ENCODE measurements around the gene OR7A10. TPM values are rescaled to one million over a fixed set of nuclear protein-coding genes. Genes with fewer than 3 reads are reported as not detected.

The OR7A10 gene
- total RNA-seq, 4 donors from 2014 or later: not detected

- TF ChIP-seq POLR2A (IDR thresholded peaks at IDR 0.05): no peak
- no peak for TF ChIP-seq POLR2AphosphoS5 (IDR thresholded peaks at IDR 0.05)
- TF ChIP-seq CTCF (IDR thresholded peaks at IDR 0.05): no peak
- TF ChIP-seq EP300 (IDR thresholded peaks at IDR 0.05): no peak
- 51 to 56% methylated on average over 3 of the region's 3 CpGs for WGBS, 2 donors (ENCODE audit: low coverage in 1 of 2)
- H3K4me3 ChIP-seq: no peak overlapping the region
Observed at GRCh38 chr19:14817052-14817451, 31.7 kb downstream of the OR7A10 start.

GRCh38 chr19:14814982-14815652, 33.6 kb downstream of the OR7A10 start:
- H3K27me3 ChIP-seq: no peaks in the 10 kb centered on the region
- H3K9me3 ChIP-seq: no peaks in the 10 kb centered on the region
- H3K36me3 ChIP-seq: no peaks in the 10 kb centered on the region
- TF ChIP-seq POLR2AphosphoS5 (IDR thresholded peaks at IDR 0.05) (no peak), EP300 (IDR thresholded peaks at IDR 0.05) (no peak), POLR2A (IDR thresholded peaks at IDR 0.05) (no peak), CTCF (IDR thresholded peaks at IDR 0.05) (no peak)
- WGBS, 2 donors (ENCODE audit: low coverage in 1 of 2): 39 to 57% methylated on average over 2 of the region's 2 CpGs
- no peak overlapping the region for H3K27ac ChIP-seq
- H3K4me3 ChIP-seq: no peak overlapping the region
- no peak for ATAC-seq
- no peaks in the 10 kb centered on the region for H3K4me1 ChIP-seq

More at GRCh38 chr19:14817052-14817451, 31.7 kb downstream of the OR7A10 start:
- no peak overlapping the region for H3K27ac ChIP-seq
- H3K9me3 ChIP-seq: no peaks in the 10 kb centered on the region
- H3K4me1 ChIP-seq: no peaks in the 10 kb centered on the region
- ATAC-seq: no peak
- no peaks in the 10 kb centered on the region for H3K27me3 ChIP-seq
- no peaks in the 10 kb centered on the region for H3K36me3 ChIP-seq

GRCh38 chr19:14809272-14810057, 39.3 kb downstream of the OR7A10 start:
- no peaks in the 10 kb centered on the region for H3K36me3 ChIP-seq
- TF ChIP-seq CTCF (IDR thresholded peaks at IDR 0.05): no peak
- TF ChIP-seq POLR2A (IDR thresholded peaks at IDR 0.05): no peak
- no peak for TF ChIP-seq POLR2AphosphoS5 (IDR thresholded peaks at IDR 0.05)
- no peak for TF ChIP-seq EP300 (IDR thresholded peaks at IDR 0.05)
- WGBS, 2 donors (ENCODE audit: low coverage in 1 of 2): 48 to 58% methylated on average over 5 to 8 of the region's 9 CpGs
- no peak overlapping the region for H3K27ac ChIP-seq
- no peaks in the 10 kb centered on the region for H3K9me3 ChIP-seq
- no peak for ATAC-seq
- no peaks in the 10 kb centered on the region for H3K27me3 ChIP-seq
- H3K4me1 ChIP-seq: no peaks in the 10 kb centered on the region
- H3K4me3 ChIP-seq: no peak overlapping the region

- Histone ChIP-seq H3K4me3 (no peak overlapping the region), H3K27me3 (no peaks in the 10 kb centered on the region), H3K9me3 (no peaks in the 10 kb centered on the region), H3K36me3 (no peaks in the 10 kb centered on the region), H3K4me1 (no peaks in the 10 kb centered on the region), H3K27ac (no peak overlapping the region)
- 79 to 90% methylated on average over 2 of the region's 3 CpGs for WGBS, 2 donors (ENCODE audit: low coverage in 1 of 2)
- no peak for TF ChIP-seq POLR2A (IDR thresholded peaks at IDR 0.05)
- no peak for TF ChIP-seq CTCF (IDR thresholded peaks at IDR 0.05)
- TF ChIP-seq POLR2AphosphoS5 (IDR thresholded peaks at IDR 0.05): no peak
- TF ChIP-seq EP300 (IDR thresholded peaks at IDR 0.05): no peak
- ATAC-seq: no peak
Observed at GRCh38 chr19:14804765-14805164, 44.0 kb downstream of the OR7A10 start.
